Neuronal stem cell (in vitro differentiated cells): ENCODE measurements around the gene GFI1B.

Experiments
- DNase-seq: peaks from one replicate; pipeline ENCODE4 v3.0.0-alpha.2; 2013; ENCODE audit warnings: low spot score
- H2AFZ ChIP-seq: one replicate; pipeline ENCODE4 v1.6.1; 2013; ENCODE audit warnings: mild to moderate bottlenecking, low read length, inconsistent platforms
- H2AK5ac ChIP-seq: 2 replicates; pipeline ENCODE4 v1.6.1; 2013; ENCODE audit warnings: low read depth, mild to moderate bottlenecking, inconsistent platforms, low read length, moderate library complexity, mixed read lengths
- H2BK120ac ChIP-seq: 2 replicates; pipeline ENCODE4 v1.6.1; 2013; ENCODE audit warnings: low read depth, mild to moderate bottlenecking, inconsistent platforms, low read length, moderate library complexity, mixed read lengths
- H2BK12ac ChIP-seq: one replicate; pipeline ENCODE4 v1.6.1; 2013; ENCODE audit warnings: low read length, inconsistent platforms
- H2BK15ac ChIP-seq: 2 replicates; pipeline ENCODE4 v1.6.1; 2013; ENCODE audit warnings: mild to moderate bottlenecking, low read length, inconsistent platforms, mixed read lengths
- H2BK5ac ChIP-seq: one replicate; pipeline ENCODE4 v1.6.1; 2013; ENCODE audit warnings: inconsistent platforms, mild to moderate bottlenecking, low read length, moderate library complexity
- H3K14ac ChIP-seq: one replicate; pipeline ENCODE4 v1.6.1; 2013; ENCODE audit warnings: low read length, inconsistent platforms
- H3K18ac ChIP-seq: 2 replicates; pipeline ENCODE4 v1.6.1; 2013; ENCODE audit warnings: low read length, inconsistent platforms
- H3K23ac ChIP-seq: 2 replicates; pipeline ENCODE4 v1.6.1; 2013; ENCODE audit warnings: low read depth, mild to moderate bottlenecking, mixed read lengths, low read length, inconsistent platforms; ENCODE audit not compliant: poor library complexity
- H3K27ac ChIP-seq: replicated peaks from 3 replicates; pipeline ENCODE4 v1.5.1; 2013; ENCODE audit warnings: low read length, inconsistent platforms
- H3K27me3 ChIP-seq, 3 experiments: 2 replicates each; pipeline ENCODE4 v1.6.1; 2013; ENCODE audit warnings: low read length in 3 of 3, mild to moderate bottlenecking in 2 of 3, inconsistent platforms in 1 of 3, low read depth in 1 of 3, mixed read lengths in 1 of 3, moderate library complexity in 1 of 3; ENCODE audit not compliant: control insufficient read depth in 3 of 3, insufficient read depth in 3 of 3
- H3K36me3 ChIP-seq, 2 donors: replicated peaks in 1 of 2; 2 replicates each; pipeline ENCODE4 v1.6.1; 2013; ENCODE audit warnings: low read length in 2 of 2; ENCODE audit not compliant: control insufficient read depth in 2 of 2, insufficient read depth in 2 of 2
- H3K4ac ChIP-seq: 2 replicates; pipeline ENCODE4 v1.6.1; 2013; ENCODE audit warnings: inconsistent platforms, mild to moderate bottlenecking, low read length, moderate library complexity
- H3K4me1 ChIP-seq, 2 donors: 1 replicate in 1 of 2; 2 replicates in 1 of 2; pipeline ENCODE4 v1.6.1; 2013; ENCODE audit warnings: low read length in 2 of 2, low read depth in 1 of 2; ENCODE audit not compliant: control insufficient read depth in 2 of 2, insufficient read depth in 1 of 2
- H3K4me2 ChIP-seq: one replicate; pipeline ENCODE4 v1.6.1; 2013; ENCODE audit warnings: mild to moderate bottlenecking, low read length, inconsistent platforms; ENCODE audit not compliant: insufficient read depth, poor library complexity, severe bottlenecking
- H3K4me3 ChIP-seq, 2 donors: 2 replicates each; pipeline ENCODE4 v1.5.1; 2013; ENCODE audit warnings: low read length in 2 of 2, mild to moderate bottlenecking in 2 of 2, inconsistent platforms in 1 of 2, moderate library complexity in 1 of 2
- H3K79me1 ChIP-seq: one replicate; pipeline ENCODE4 v1.6.1; 2013; ENCODE audit warnings: low read depth, mild to moderate bottlenecking, inconsistent platforms, low read length, moderate library complexity
- H3K9ac ChIP-seq: one replicate; pipeline ENCODE4 v1.6.1; 2013; ENCODE audit warnings: mild to moderate bottlenecking, low read depth, low read length, inconsistent platforms; ENCODE audit not compliant: poor library complexity
- H3K9me3 ChIP-seq, 2 donors: replicated peaks in 1 of 2; 2 replicates each; pipeline versions ENCODE3 to v1.6.1; 2013; ENCODE audit warnings: low read length in 2 of 2, mild to moderate bottlenecking in 2 of 2, inconsistent platforms in 1 of 2, low read depth in 1 of 2, mixed read lengths in 1 of 2, moderate library complexity in 1 of 2; ENCODE audit not compliant: control insufficient read depth in 2 of 2, insufficient read depth in 1 of 2
- H4K8ac ChIP-seq: one replicate; pipeline ENCODE4 v1.6.1; 2013; ENCODE audit warnings: low read depth, mild to moderate bottlenecking, inconsistent platforms, low read length, moderate library complexity
- H4K91ac ChIP-seq: one replicate; pipeline ENCODE4 v1.6.1; 2013; ENCODE audit warnings: low read length, low read depth, mild to moderate bottlenecking, inconsistent platforms; ENCODE audit not compliant: poor library complexity
- WGBS, 2 donors: extraction: QIAGEN DNeasy Blood & Tissue Kit; methylation state at CpG; one replicate each; pipeline ENCODE4 v1.1.7; 2013; ENCODE audit warnings: missing lambda C conversion rate in 2 of 2, mixed read lengths in 1 of 2; ENCODE audit not compliant: insufficient read length in 2 of 2, insufficient replicate concordance in 1 of 2; ENCODE audit errors: extremely low coverage in 2 of 2; 5-methylcytosine and 5-hydroxymethylcytosine counted together

Gene GFI1B

GRCh38 chr9:132946631-132947295 is 31.7 kb upstream of the GFI1B start:
- peak overlapping the region; percentile 64 for H2AFZ ChIP-seq
- no peak overlapping the region for H4K8ac ChIP-seq
- H3K4me2 ChIP-seq = no peak overlapping the region
- DNase-seq = peak; percentile 26
- no peak overlapping the region for H4K91ac ChIP-seq
- H3K4me1 ChIP-seq = peaks cover 11 to 15% of the 10 kb centered on the region in 2 donors
- H3K36me3 ChIP-seq = no peaks in the 10 kb centered on the region
- H3K79me1 ChIP-seq = peaks cover 5% of the 10 kb centered on the region
- no peak overlapping the region for H2BK12ac ChIP-seq
- no peaks in the 10 kb centered on the region for H3K27me3 ChIP-seq
- peak overlapping the region; percentile 61 for H2BK120ac ChIP-seq
- H2BK15ac ChIP-seq = no peak overlapping the region
- no peak overlapping the region for H3K27ac ChIP-seq
- peak overlapping the region; percentile 76 for H3K9ac ChIP-seq
- peak overlapping the region in 1 of 2 donors; percentile 38 for H3K4me3 ChIP-seq
- no peak overlapping the region for H3K4ac ChIP-seq
- peak overlapping the region; percentile 79 for H3K18ac ChIP-seq
- peak overlapping the region; percentile 56 for H2AK5ac ChIP-seq
- no peak overlapping the region for H3K23ac ChIP-seq
- WGBS, 2 donors = no CpG with 5 or more reads among the region's 7 CpGs
- no peaks in the 10 kb centered on the region for H3K9me3 ChIP-seq
- no peak overlapping the region for H3K14ac ChIP-seq
- H2BK5ac ChIP-seq = no peak overlapping the region

- H3K14ac ChIP-seq = no peak overlapping the region
- no peak for DNase-seq
- H2AFZ ChIP-seq = peak overlapping the region; percentile 3
- no peak overlapping the region for H3K4ac ChIP-seq
- no peak overlapping the region for H3K4me3 ChIP-seq
- no peak overlapping the region for H4K8ac ChIP-seq
- H2AK5ac ChIP-seq = no peak overlapping the region
- H4K91ac ChIP-seq = no peak overlapping the region
- no peak overlapping the region for H3K4me2 ChIP-seq
- no peak overlapping the region for H3K27ac ChIP-seq
- peaks cover 11 to 14% of the 10 kb centered on the region in 2 donors for H3K4me1 ChIP-seq
- H3K18ac ChIP-seq = no peak overlapping the region
- no peak overlapping the region for H2BK120ac ChIP-seq
- H3K23ac ChIP-seq = no peak overlapping the region
- no peak overlapping the region for H2BK5ac ChIP-seq
- no peak overlapping the region for H2BK15ac ChIP-seq
- H3K27me3 ChIP-seq = no peaks in the 10 kb centered on the region
- H3K79me1 ChIP-seq = peaks cover 5% of the 10 kb centered on the region
- no peaks in the 10 kb centered on the region for H3K36me3 ChIP-seq
- WGBS, 2 donors = no CpG with 5 or more reads among the region's 8 CpGs
- no peaks in the 10 kb centered on the region for H3K9me3 ChIP-seq
- H3K9ac ChIP-seq = no peak overlapping the region
- H2BK12ac ChIP-seq = no peak overlapping the region
Measured at GRCh38 chr9:132947756-132948155, 30.7 kb upstream of the GFI1B start.

- no peaks in the 10 kb centered on the region for H3K9me3 ChIP-seq
- no peak overlapping the region for H3K27ac ChIP-seq
- WGBS, 2 donors = no CpG with 5 or more reads among the region's 18 CpGs
- H3K4ac ChIP-seq = peak overlapping the region; percentile 80
- H3K23ac ChIP-seq = peak overlapping the region; percentile 81
- peak overlapping the region; percentile 3 for H2AFZ ChIP-seq
- peak overlapping the region; percentile 12 for H3K14ac ChIP-seq
- peaks cover 5% of the 10 kb centered on the region for H3K79me1 ChIP-seq
- H3K27me3 ChIP-seq = no peaks in the 10 kb centered on the region
- H3K4me2 ChIP-seq = no peak overlapping the region
- peak overlapping the region; percentile 88 for H2BK15ac ChIP-seq
- H2AK5ac ChIP-seq = peak overlapping the region; percentile 93
- peak overlapping the region; percentile 17 for H3K9ac ChIP-seq
- H2BK5ac ChIP-seq = peak overlapping the region; percentile 45
- no peaks in the 10 kb centered on the region for H3K36me3 ChIP-seq
- H4K8ac ChIP-seq = peak overlapping the region; percentile 30
- peak overlapping the region; percentile 63 for H2BK120ac ChIP-seq
- no peak for DNase-seq
- peaks cover 9 to 11% of the 10 kb centered on the region in 2 donors for H3K4me1 ChIP-seq
- H3K18ac ChIP-seq = peak overlapping the region; percentile 70
- H4K91ac ChIP-seq = peak overlapping the region; percentile 86
- H3K4me3 ChIP-seq = no peak overlapping the region
- peak overlapping the region; percentile 81 for H2BK12ac ChIP-seq
Measured at GRCh38 chr9:132948482-132949050, 29.9 kb upstream of the GFI1B start.

- no peak overlapping the region for H3K4me2 ChIP-seq
- H3K9ac ChIP-seq = no peak overlapping the region
- no peak overlapping the region for H3K14ac ChIP-seq
- H2BK5ac ChIP-seq = no peak overlapping the region
- H3K36me3 ChIP-seq = no peaks in the 10 kb centered on the region
- no peak overlapping the region for H4K8ac ChIP-seq
- no peak overlapping the region for H2BK15ac ChIP-seq
- H3K9me3 ChIP-seq = no peaks in the 10 kb centered on the region
- H3K4me1 ChIP-seq = peaks cover 8 to 11% of the 10 kb centered on the region in 2 donors
- no peak overlapping the region for H2BK120ac ChIP-seq
- peaks cover 3% of the 10 kb centered on the region for H3K79me1 ChIP-seq
- H3K4ac ChIP-seq = no peak overlapping the region
- H3K27me3 ChIP-seq = no peaks in the 10 kb centered on the region
- no peak overlapping the region for H3K4me3 ChIP-seq
- H4K91ac ChIP-seq = no peak overlapping the region
- H2AFZ ChIP-seq = no peak overlapping the region
- H3K23ac ChIP-seq = no peak overlapping the region
- no peak overlapping the region for H2BK12ac ChIP-seq
- WGBS, 2 donors = no CpG with 5 or more reads among the region's 4 CpGs
- DNase-seq = no peak
- no peak overlapping the region for H3K18ac ChIP-seq
- no peak overlapping the region for H3K27ac ChIP-seq
- H2AK5ac ChIP-seq = no peak overlapping the region
Measured at GRCh38 chr9:132949709-132950108, 28.8 kb upstream of the GFI1B start.
